GM12801 (cell line): ENCODE data around the gene ADAMTS2.

Experiments used
- CTCF ChIP-seq: IDR thresholded peaks from one replicate; pipeline ENCODE4 v1.5.1; 2011; ENCODE audit warnings: control low read depth; ENCODE audit not compliant: insufficient read length; ENCODE audit errors: extremely low read depth

Gene ADAMTS2

DNA sequence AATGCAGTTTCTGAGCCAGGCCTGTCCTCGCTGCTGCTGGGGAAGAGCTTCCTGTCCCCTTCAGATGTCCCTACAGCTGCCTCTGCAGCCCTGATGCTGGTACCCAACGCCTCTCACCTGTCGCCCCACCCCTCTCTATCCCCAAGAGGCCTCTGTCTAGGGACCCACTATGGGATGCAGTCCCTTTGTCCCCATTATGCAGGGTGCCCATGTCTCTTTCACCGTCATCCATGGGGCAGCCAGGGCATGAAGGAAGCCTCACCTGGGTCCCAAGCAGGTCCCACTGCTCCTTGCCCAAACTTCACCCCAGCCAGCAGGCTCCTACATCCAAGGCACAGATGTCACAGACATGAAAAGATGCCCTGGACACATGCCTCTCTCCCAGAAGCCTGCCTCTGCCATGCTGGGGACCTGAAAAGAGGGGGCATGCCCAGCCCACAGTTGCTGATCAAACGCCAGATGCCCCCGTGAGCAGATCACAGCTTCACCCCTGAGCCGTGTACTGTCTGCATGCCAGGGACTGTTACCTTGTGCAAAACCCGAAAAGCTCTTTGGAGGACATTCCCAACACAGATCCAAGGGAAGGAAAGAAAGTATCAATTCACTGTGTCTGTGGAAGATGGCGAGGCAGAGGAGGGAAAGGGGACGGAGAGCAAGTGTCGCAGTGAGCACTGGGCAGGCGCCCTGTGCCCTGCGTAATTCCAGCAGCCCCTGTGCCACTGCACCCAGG lies 81.0 kb downstream of the ADAMTS2 start:
- TF ChIP-seq CTCF, result no peak

DNA sequence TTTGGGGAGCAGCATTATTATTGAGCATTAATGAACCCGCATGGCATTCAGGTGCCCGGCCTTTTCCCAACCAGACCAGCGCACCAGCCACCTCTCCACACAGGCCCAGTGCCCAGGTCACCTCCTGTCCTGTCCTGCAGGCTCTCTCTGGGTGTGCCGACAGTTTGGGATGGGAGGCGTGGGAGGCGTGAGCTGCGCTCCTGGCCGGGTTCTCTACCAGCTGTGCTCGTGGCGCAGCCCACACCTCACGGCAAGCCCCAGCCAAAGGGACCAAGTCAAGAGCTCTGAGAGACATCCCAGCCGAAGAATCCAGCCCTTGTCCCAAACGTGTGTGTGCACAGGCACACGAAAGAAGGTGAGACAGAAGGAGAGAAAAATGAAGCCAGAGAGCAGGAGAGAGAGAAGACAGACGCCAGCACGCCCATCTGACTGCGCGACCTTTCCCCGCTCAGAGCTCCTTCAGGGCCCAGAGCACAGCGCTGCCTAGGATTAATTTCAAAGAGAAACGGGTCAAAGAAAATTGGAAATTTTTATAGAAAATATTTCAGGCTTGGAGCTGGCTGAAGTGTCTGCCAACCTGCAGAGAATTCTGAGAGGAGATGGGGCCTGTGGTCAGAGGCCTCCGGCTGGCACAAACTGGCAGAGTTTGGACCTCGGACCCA lies 81.7 kb downstream of the ADAMTS2 start:
- no peak for TF ChIP-seq CTCF

- no peak for TF ChIP-seq CTCF
Measured at GRCh38 chr5:179262126-179262920, 82.9 kb downstream of the ADAMTS2 start.

DNA sequence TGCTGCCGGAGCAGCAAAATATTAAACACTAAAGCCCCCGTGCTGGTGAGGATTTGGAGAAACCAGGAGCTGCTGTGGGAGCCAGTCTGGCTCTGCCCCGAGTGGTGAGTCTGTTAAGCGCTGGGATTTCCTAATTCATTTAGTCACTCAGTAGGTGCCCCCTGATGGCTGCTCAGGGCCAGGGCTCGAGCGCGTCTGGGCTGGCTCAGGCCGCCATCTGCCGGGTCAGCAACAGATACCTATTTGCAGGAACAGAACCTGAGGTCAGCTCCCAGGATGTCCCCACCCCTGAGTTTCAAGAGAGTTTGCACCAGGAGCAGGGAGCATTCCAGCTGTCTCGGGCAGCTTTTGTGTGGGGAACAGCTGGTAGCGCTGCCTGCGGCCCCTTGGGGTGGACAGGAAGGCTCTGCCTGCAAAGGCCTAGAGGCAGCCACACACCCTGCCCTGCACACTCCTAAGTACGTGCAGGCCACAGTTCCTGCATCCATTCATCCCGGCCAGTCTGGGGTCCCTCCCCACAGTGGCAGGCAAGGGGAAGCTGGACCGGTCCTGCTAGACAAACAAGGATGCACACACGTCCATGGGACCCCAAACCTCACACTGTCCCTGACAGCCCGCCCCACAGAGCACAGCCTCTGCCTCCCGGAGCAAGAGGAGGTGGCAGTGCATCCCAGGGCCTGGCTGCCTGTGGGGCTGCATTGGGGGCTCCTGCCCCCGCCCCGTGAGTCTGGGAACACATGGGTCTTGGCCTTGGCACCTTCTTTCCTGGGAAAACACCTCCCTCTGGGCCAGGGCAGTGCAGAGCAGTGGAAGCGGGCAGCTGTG lies 83.7 kb downstream of the ADAMTS2 start:
- TF ChIP-seq CTCF, result no peak

DNA sequence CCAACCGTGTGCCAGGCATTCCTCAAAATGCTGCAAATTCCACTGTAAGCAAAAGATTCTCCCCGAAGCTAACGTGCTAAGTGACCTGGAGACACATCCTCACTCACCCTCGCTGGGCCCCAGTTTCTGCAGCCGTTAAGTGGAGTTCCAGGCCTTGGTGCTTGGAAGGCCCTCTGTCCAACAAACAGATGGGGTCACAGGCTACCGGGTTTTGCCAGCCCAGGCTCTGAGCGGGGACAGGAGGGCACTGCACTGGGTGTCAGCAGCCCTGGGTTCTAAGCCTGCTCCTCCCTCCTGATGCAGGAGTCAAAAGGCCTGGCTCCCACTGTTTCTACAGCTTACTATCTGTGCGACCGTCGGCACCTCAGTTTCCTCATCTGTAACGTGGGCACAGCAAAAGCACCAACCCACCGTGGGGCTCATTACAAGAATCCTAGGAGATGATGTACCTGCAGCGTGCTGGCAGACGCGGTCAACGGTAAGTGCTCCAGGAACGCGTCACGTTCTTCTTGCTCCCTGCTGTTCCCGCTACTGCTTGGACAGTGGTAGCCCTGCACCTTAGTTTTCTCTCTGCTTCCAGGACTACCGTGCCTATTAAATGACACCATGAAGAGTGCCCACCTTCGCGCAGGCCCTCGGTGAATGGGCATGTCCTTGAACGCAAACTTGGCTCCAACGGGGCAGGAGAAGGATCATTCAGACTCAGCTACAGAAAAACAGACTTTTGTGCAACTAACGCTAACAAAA lies 84.8 kb downstream of the ADAMTS2 start:
- TF ChIP-seq CTCF, result no peak

DNA sequence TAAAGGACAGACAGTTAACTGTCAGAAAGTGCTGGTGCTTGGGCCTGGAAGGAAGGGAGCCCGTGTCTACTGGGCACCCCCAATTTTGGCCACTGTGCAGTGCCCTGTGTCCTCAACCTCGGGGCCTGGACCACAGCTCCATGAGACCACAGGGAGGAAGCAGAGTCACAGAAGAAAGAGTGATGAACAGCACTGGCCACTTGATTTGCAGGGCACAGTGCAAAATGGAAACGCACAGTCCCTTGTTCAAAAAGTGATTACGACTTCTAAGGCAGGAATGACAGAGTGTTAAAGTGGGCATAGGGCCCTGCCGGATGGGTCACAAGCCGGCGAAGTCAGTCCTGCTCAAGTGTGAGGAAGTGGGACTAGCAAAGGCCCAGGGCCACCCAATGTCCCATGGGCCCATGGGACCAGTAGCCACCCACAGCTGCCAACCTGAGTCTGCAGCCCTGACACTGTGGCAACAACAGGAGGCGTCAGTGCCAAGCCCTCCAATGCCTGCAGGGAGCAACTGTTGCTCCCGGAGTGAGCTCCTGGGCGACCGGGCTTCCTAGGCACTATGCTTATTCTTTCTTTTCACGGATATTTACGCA lies 85.4 kb downstream of the ADAMTS2 start:
- no peak for TF ChIP-seq CTCF
